ENCODE data around the gene CCDC137.

The CCDC137 gene

DNA sequence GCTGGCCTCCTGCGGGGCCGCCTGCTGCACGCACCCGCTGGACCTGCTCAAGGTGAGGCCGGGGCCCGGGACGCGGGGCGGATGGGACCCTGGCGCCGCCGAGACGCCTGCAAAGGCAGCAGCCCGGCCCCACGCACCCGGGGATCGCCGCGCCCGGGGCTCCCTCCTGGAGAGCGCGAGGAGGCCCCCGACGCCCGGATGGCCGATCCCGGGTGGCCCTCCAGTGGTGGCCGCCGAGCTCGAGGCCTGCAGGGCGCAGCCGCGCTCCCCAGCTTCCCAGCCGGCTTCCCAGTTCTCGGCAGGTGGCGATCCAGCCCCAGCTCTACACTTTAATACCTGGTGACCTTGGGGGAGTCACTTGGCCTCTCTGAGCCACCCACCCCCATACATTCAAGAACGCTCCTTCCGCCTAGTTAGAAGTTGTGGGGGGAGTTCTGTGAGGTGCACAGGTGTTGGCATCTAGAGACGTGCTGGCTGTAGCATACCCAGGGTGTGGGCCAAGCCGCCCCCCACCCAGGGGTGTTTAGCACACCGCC is 46.0 kb downstream of the CCDC137 start:
- Histone ChIP-seq H4K20me1 (ENCODE audit: insufficient read depth, low read length) (no peaks in the 10 kb centered on the region), H3K9me3 (replicated peaks; ENCODE audit: insufficient read depth, low read length) (no peaks in the 10 kb centered on the region), H3F3A (ENCODE audit: insufficient read depth, low read length) (peaks cover 24% of the 10 kb centered on the region), H3K4me1 (ENCODE audit: low read length) (peaks cover 17% of the 10 kb centered on the region), H3K9me2 (replicated peaks; ENCODE audit: insufficient read depth, low read length) (no peaks in the 10 kb centered on the region), H3K4me3 (ENCODE audit: low read length) (peak overlapping the region; percentile 97), H3K27ac (ENCODE audit: low read length) (0 out of 2 replicates have a peak overlapping the region, but pooled peaks have one; percentile 25), H2AFZ (ENCODE audit: low read length) (0 out of 2 replicates have a peak overlapping the region, but pooled peaks have one; percentile 35), H3K9ac (ENCODE audit: low read length) (peak overlapping the region; percentile 83), H3K36me3 (replicated peaks; ENCODE audit: insufficient read depth, low read length) (no peaks in the 10 kb centered on the region), H3K79me2 (ENCODE audit: low read length) (peaks cover 37% of the 10 kb centered on the region), H3K4me2 (ENCODE audit: low read depth, low read length) (peak overlapping the region; percentile 92), H3K27me3 (replicated peaks; ENCODE audit: insufficient read depth, low read length) (no peaks in the 10 kb centered on the region)
- peak; percentile 37 for DNase-seq
- TF ChIP-seq, protein P1, sequence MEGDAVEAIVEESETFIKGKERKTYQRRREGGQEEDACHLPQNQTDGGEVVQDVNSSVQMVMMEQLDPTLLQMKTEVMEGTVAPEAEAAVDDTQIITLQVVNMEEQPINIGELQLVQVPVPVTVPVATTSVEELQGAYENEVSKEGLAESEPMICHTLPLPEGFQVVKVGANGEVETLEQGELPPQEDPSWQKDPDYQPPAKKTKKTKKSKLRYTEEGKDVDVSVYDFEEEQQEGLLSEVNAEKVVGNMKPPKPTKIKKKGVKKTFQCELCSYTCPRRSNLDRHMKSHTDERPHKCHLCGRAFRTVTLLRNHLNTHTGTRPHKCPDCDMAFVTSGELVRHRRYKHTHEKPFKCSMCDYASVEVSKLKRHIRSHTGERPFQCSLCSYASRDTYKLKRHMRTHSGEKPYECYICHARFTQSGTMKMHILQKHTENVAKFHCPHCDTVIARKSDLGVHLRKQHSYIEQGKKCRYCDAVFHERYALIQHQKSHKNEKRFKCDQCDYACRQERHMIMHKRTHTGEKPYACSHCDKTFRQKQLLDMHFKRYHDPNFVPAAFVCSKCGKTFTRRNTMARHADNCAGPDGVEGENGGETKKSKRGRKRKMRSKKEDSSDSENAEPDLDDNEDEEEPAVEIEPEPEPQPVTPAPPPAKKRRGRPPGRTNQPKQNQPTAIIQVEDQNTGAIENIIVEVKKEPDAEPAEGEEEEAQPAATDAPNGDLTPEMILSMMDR (IDR thresholded peaks at IDR 0.05; ENCODE audit: low read length) = peak; percentile 20; the same call in 1 of the 2 replicates
- no peak for TF ChIP-seq EZH2phosphoT487 (IDR thresholded peaks at IDR 0.05; ENCODE audit: low read length)

GRCh38 chr17:81713004-81713555 is 46.5 kb downstream of the CCDC137 start:
- TF ChIP-seq EZH2 (optimal IDR thresholded peaks at IDR 0.05; ENCODE audit: low read depth, low read length) (no peak), EZH2phosphoT487 (IDR thresholded peaks at IDR 0.05; ENCODE audit: low read length) (no peak)
- TF ChIP-seq, protein P1 (IDR thresholded peaks at IDR 0.05; ENCODE audit: low read length) = no peak
- H3K4me2 ChIP-seq (ENCODE audit: low read depth, low read length) = peak overlapping the region; percentile 92
- H3K79me2 ChIP-seq (ENCODE audit: low read length) = peaks cover 34% of the 10 kb centered on the region
- peak overlapping the region; percentile 83; the same call in 1 of the 2 replicates for H3K9ac ChIP-seq (ENCODE audit: low read length)
- H3F3A ChIP-seq (ENCODE audit: insufficient read depth, low read length) = peaks cover 24% of the 10 kb centered on the region
- no peak overlapping the region for H3K27ac ChIP-seq (ENCODE audit: low read length)
- no peaks in the 10 kb centered on the region for H3K9me2 ChIP-seq (replicated peaks; ENCODE audit: insufficient read depth, low read length)
- H3K9me3 ChIP-seq (replicated peaks; ENCODE audit: insufficient read depth, low read length) = no peaks in the 10 kb centered on the region
- H2AFZ ChIP-seq (ENCODE audit: low read length) = no peak overlapping the region
- H3K36me3 ChIP-seq (replicated peaks; ENCODE audit: insufficient read depth, low read length) = no peaks in the 10 kb centered on the region
- peak overlapping the region; percentile 97 for H3K4me3 ChIP-seq (ENCODE audit: low read length)
- H3K27me3 ChIP-seq (replicated peaks; ENCODE audit: insufficient read depth, low read length) = no peaks in the 10 kb centered on the region
- no peaks in the 10 kb centered on the region for H4K20me1 ChIP-seq (ENCODE audit: insufficient read depth, low read length)
- H3K4me1 ChIP-seq (ENCODE audit: low read length) = peaks cover 17% of the 10 kb centered on the region
- no peak for DNase-seq

- peaks cover 34% of the 10 kb centered on the region for H3K79me2 ChIP-seq (ENCODE audit: low read length)
- H3K4me2 ChIP-seq (ENCODE audit: low read depth, low read length) = peak overlapping the region; percentile 92
- H3K9ac ChIP-seq (ENCODE audit: low read length) = peak overlapping the region; percentile 83; the same call in 1 of the 2 replicates
- no peak for DNase-seq
- peak overlapping the region; percentile 97 for H3K4me3 ChIP-seq (ENCODE audit: low read length)
- H3F3A ChIP-seq (ENCODE audit: insufficient read depth, low read length) = peaks cover 18% of the 10 kb centered on the region
- TF ChIP-seq EZH2 (optimal IDR thresholded peaks at IDR 0.05; ENCODE audit: low read depth, low read length) (no peak), EZH2phosphoT487 (IDR thresholded peaks at IDR 0.05; ENCODE audit: low read length) (no peak)
- TF ChIP-seq, protein P1 (IDR thresholded peaks at IDR 0.05; ENCODE audit: low read length) = no peak
- H3K36me3 ChIP-seq (replicated peaks; ENCODE audit: insufficient read depth, low read length) = no peaks in the 10 kb centered on the region
- no peak overlapping the region for H2AFZ ChIP-seq (ENCODE audit: low read length)
- no peak overlapping the region for H3K27ac ChIP-seq (ENCODE audit: low read length)
- no peaks in the 10 kb centered on the region for H3K9me3 ChIP-seq (replicated peaks; ENCODE audit: insufficient read depth, low read length)
- no peaks in the 10 kb centered on the region for H4K20me1 ChIP-seq (ENCODE audit: insufficient read depth, low read length)
- H3K9me2 ChIP-seq (replicated peaks; ENCODE audit: insufficient read depth, low read length) = no peaks in the 10 kb centered on the region
- no peaks in the 10 kb centered on the region for H3K27me3 ChIP-seq (replicated peaks; ENCODE audit: insufficient read depth, low read length)
- peaks cover 17% of the 10 kb centered on the region for H3K4me1 ChIP-seq (ENCODE audit: low read length)
Observed at GRCh38 chr17:81713556-81714411, 47.2 kb downstream of the CCDC137 start.
